Measurements from ENCODE around the gene VILL. TPM values are rescaled to one million over a fixed set of nuclear protein-coding genes. Genes with fewer than 3 reads are reported as not detected.

The VILL gene
- total RNA-seq, 2 experiments from 2014 or later = 13.2 to 23.5 TPM

- Histone ChIP-seq H3K79me2 (ENCODE audit: insufficient read depth, low read depth, low read length) (no peaks in the 10 kb centered on the region), H3K4me3 (ENCODE audit: low read depth, low read length, poor library complexity, severe bottlenecking) (no peak overlapping the region), H3K4me2 (ENCODE audit: low read length) (no peak overlapping the region), H3K36me3 (ENCODE audit: insufficient read depth, low read length) (no peaks in the 10 kb centered on the region), H3K9me2 (ENCODE audit: insufficient read depth, low read length) (no peaks in the 10 kb centered on the region), H3K9me3 (ENCODE audit: low read length) (no peaks in the 10 kb centered on the region), H3K4me1 (ENCODE audit: insufficient read depth, low read length, poor library complexity, severe bottlenecking) (no peaks in the 10 kb centered on the region), H3K27ac (ENCODE audit: low read depth, low read length, poor library complexity, severe bottlenecking) (no peak overlapping the region), H4K20me1 (ENCODE audit: insufficient read depth, low read length) (no peaks in the 10 kb centered on the region), H2AFZ (ENCODE audit: low read length) (no peak overlapping the region)
- no peak for TF ChIP-seq EZH2phosphoT487 (IDR thresholded peaks at IDR 0.05; ENCODE audit: borderline replicate concordance, low read depth, low read length)
- TF ChIP-seq CTCF (conservative IDR thresholded peaks at IDR 0.05; ENCODE audit: low read length) = no peak
- DNase-seq (ENCODE audit: low spot score) = no peak
- POLR2A ChIA-PET = no interaction called here
- intact Hi-C loops (cut with micrococcal nuclease; ENCODE audit: unreplicated experiment) = no loop called here
- CTCF ChIA-PET (ENCODE audit: unreplicated experiment) = interaction anchor here (0.6 kb wide), 1 partner anchor 21 kb away, joined by 4 read pairs; no protein-coding TSS in a partner anchor
- no TSS peak for BruUV-seq (replicated peaks)
Measured at GRCh38 chr3:38015485-38015884, 24.9 kb downstream of the VILL start.

GRCh38 chr3:38015984-38016383 is 25.4 kb downstream of the VILL start:
- Histone ChIP-seq H3K4me2 (ENCODE audit: low read length) (no peak overlapping the region), H3K9me3 (ENCODE audit: low read length) (no peaks in the 10 kb centered on the region), H3K79me2 (ENCODE audit: insufficient read depth, low read depth, low read length) (no peaks in the 10 kb centered on the region), H2AFZ (ENCODE audit: low read length) (no peak overlapping the region), H3K9me2 (ENCODE audit: insufficient read depth, low read length) (no peaks in the 10 kb centered on the region), H3K4me1 (ENCODE audit: insufficient read depth, low read length, poor library complexity, severe bottlenecking) (no peaks in the 10 kb centered on the region), H3K4me3 (ENCODE audit: low read depth, low read length, poor library complexity, severe bottlenecking) (no peak overlapping the region), H4K20me1 (ENCODE audit: insufficient read depth, low read length) (no peaks in the 10 kb centered on the region), H3K36me3 (ENCODE audit: insufficient read depth, low read length) (no peaks in the 10 kb centered on the region), H3K27ac (ENCODE audit: low read depth, low read length, poor library complexity, severe bottlenecking) (no peak overlapping the region)
- intact Hi-C loops (cut with micrococcal nuclease; ENCODE audit: unreplicated experiment) = no loop called here
- BruUV-seq (replicated peaks) = no TSS peak
- CTCF ChIA-PET (ENCODE audit: unreplicated experiment) = interaction anchor here (0.6 kb wide), 1 partner anchor 22 kb away, joined by 4 read pairs; no protein-coding TSS in a partner anchor
- POLR2A ChIA-PET = no interaction called here
- no peak for TF ChIP-seq EZH2phosphoT487 (IDR thresholded peaks at IDR 0.05; ENCODE audit: borderline replicate concordance, low read depth, low read length)
- TF ChIP-seq CTCF (conservative IDR thresholded peaks at IDR 0.05; ENCODE audit: low read length) = no peak
- DNase-seq (ENCODE audit: low spot score) = no peak

- no peaks in the 10 kb centered on the region for H3K79me2 ChIP-seq (ENCODE audit: insufficient read depth, low read depth, low read length)
- no peak overlapping the region for H3K4me2 ChIP-seq (ENCODE audit: low read length)
- intact Hi-C loops (cut with micrococcal nuclease; ENCODE audit: unreplicated experiment) = no loop called here
- no peak overlapping the region for H3K4me3 ChIP-seq (ENCODE audit: low read depth, low read length, poor library complexity, severe bottlenecking)
- no peaks in the 10 kb centered on the region for H3K4me1 ChIP-seq (ENCODE audit: insufficient read depth, low read length, poor library complexity, severe bottlenecking)
- ChIA-PET POLR2A (no interaction called here), CTCF (ENCODE audit: unreplicated experiment) (no interaction called here)
- H3K9me2 ChIP-seq (ENCODE audit: insufficient read depth, low read length) = no peaks in the 10 kb centered on the region
- H3K9me3 ChIP-seq (ENCODE audit: low read length) = no peaks in the 10 kb centered on the region
- H3K36me3 ChIP-seq (ENCODE audit: insufficient read depth, low read length) = no peaks in the 10 kb centered on the region
- BruUV-seq (replicated peaks) = no TSS peak
- no peak overlapping the region for H3K27ac ChIP-seq (ENCODE audit: low read depth, low read length, poor library complexity, severe bottlenecking)
- DNase-seq (ENCODE audit: low spot score) = no peak
- no peak overlapping the region for H2AFZ ChIP-seq (ENCODE audit: low read length)
- TF ChIP-seq EZH2phosphoT487 (IDR thresholded peaks at IDR 0.05; ENCODE audit: borderline replicate concordance, low read depth, low read length) (no peak), CTCF (conservative IDR thresholded peaks at IDR 0.05; ENCODE audit: low read length) (no peak)
- H4K20me1 ChIP-seq (ENCODE audit: insufficient read depth, low read length) = no peaks in the 10 kb centered on the region
Measured at GRCh38 chr3:38016410-38016809, 25.8 kb downstream of the VILL start.

Data from OCI-LY7 (cell line).